ENCODE results near the gene SLC25A18. TPM values are rescaled to one million over a fixed set of nuclear protein-coding genes. Genes with fewer than 3 reads are reported as not detected.
A peak's percentile ranks its signal among the peaks of the same experiment; 100 is the strongest.

Gene SLC25A18
- total RNA-seq, 3 donors from 2014 or later, result 6.6 to 18.7 (median 14.7) TPM

DNA sequence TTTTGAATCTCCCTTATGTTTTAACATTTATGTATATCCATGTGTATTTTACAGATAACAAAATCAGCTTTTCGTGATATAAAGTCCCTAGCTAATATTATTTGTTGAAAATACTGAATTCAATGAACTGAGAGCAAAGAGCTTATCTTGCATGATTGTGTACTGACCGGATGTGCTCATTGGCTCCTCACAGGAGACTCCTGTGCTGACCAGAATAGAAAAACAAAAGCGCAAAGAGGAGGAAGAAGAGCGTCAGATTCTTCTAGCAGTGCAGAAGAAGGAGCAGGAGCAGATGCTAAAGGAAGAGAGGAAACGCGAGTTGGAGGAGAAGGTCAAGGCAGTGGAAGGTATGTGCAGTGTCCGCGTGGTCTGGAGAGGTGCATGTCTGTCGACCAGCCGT lies 39.4 kb upstream of the SLC25A18 start:
- H3K36me3 ChIP-seq, result no peaks in the 10 kb centered on the region
- H3K27ac ChIP-seq, result no peak overlapping the region
- DNase-seq (ENCODE audit: low spot score in 2 of 2), result no peak
- H3K27me3 ChIP-seq, result no peaks in the 10 kb centered on the region
- no peak overlapping the region for H3K4me3 ChIP-seq
- no peak for TF ChIP-seq POLR2AphosphoS5 (IDR thresholded peaks at IDR 0.05)
- TF ChIP-seq, protein P1, sequence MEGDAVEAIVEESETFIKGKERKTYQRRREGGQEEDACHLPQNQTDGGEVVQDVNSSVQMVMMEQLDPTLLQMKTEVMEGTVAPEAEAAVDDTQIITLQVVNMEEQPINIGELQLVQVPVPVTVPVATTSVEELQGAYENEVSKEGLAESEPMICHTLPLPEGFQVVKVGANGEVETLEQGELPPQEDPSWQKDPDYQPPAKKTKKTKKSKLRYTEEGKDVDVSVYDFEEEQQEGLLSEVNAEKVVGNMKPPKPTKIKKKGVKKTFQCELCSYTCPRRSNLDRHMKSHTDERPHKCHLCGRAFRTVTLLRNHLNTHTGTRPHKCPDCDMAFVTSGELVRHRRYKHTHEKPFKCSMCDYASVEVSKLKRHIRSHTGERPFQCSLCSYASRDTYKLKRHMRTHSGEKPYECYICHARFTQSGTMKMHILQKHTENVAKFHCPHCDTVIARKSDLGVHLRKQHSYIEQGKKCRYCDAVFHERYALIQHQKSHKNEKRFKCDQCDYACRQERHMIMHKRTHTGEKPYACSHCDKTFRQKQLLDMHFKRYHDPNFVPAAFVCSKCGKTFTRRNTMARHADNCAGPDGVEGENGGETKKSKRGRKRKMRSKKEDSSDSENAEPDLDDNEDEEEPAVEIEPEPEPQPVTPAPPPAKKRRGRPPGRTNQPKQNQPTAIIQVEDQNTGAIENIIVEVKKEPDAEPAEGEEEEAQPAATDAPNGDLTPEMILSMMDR (IDR thresholded peaks at IDR 0.05), result no peak
- no peak for TF ChIP-seq POLR2A (IDR thresholded peaks at IDR 0.05)
- H3K9me3 ChIP-seq, result no peaks in the 10 kb centered on the region
- no peaks in the 10 kb centered on the region for H3K4me1 ChIP-seq
- intact Hi-C loops (cut with DNase I; ENCODE audit: low total_unique reads), result no loop called here

DNA sequence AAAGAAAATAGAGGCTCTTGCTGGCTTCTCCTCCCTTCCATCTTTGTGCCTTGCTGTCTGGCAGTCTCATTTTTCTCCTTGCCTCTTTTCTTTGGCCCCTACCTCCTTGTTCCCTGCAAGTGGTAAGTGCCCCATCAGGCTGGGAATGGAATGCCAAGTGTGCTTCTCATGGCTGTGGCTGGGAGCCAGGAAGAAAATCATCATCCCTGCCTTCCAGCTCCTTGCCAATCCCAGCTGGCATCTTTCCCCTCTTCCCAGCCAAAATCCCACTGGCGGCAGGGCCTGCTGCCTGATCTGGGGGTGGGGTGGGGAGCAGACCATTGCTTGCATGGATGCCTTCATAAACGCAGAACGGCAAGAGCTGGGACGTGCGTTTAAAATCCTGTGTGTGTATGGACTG lies 27.0 kb upstream of the SLC25A18 start:
- peak in 1 of 2 donors; percentile 28 for DNase-seq (ENCODE audit: low spot score in 2 of 2)
- no peaks in the 10 kb centered on the region for H3K36me3 ChIP-seq
- intact Hi-C loops (cut with DNase I; ENCODE audit: low total_unique reads), result no loop called here
- H3K27me3 ChIP-seq, result no peaks in the 10 kb centered on the region
- no peak overlapping the region for H3K4me3 ChIP-seq
- H3K4me1 ChIP-seq, result no peaks in the 10 kb centered on the region
- H3K27ac ChIP-seq, result no peak overlapping the region
- no peaks in the 10 kb centered on the region for H3K9me3 ChIP-seq
- TF ChIP-seq POLR2AphosphoS5 (IDR thresholded peaks at IDR 0.05) (no peak), POLR2A (IDR thresholded peaks at IDR 0.05) (no peak)
- TF ChIP-seq, protein P1 (IDR thresholded peaks at IDR 0.05), result no peak

DNA sequence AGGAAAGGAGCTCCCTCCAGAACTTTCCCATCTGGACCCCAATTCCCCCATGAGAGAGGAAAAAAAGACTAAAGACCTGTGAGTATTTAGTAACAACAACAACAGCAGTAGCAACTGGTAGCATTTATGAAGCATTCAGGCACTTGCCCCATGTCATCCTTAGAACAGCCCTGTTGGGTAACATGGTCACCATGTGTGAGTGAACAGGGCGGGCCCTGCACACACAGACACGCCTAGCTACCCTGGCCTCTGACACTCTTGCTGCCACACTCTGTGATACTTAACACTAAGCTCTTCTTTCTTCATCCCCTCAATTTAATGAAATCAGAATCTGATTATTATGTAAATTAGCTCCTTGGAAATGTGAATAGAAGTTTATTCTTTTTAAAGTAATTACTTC lies 26.1 kb upstream of the SLC25A18 start:
- Histone ChIP-seq H3K36me3 (no peaks in the 10 kb centered on the region), H3K4me3 (no peak overlapping the region), H3K4me1 (no peaks in the 10 kb centered on the region), H3K9me3 (no peaks in the 10 kb centered on the region), H3K27ac (no peak overlapping the region), H3K27me3 (no peaks in the 10 kb centered on the region)
- no peak for DNase-seq (ENCODE audit: low spot score in 2 of 2)
- intact Hi-C loops (cut with DNase I; ENCODE audit: low total_unique reads), result no loop called here
- TF ChIP-seq, protein P1 (IDR thresholded peaks at IDR 0.05), result no peak
- TF ChIP-seq POLR2A (IDR thresholded peaks at IDR 0.05) (no peak), POLR2AphosphoS5 (IDR thresholded peaks at IDR 0.05) (no peak)

DNA sequence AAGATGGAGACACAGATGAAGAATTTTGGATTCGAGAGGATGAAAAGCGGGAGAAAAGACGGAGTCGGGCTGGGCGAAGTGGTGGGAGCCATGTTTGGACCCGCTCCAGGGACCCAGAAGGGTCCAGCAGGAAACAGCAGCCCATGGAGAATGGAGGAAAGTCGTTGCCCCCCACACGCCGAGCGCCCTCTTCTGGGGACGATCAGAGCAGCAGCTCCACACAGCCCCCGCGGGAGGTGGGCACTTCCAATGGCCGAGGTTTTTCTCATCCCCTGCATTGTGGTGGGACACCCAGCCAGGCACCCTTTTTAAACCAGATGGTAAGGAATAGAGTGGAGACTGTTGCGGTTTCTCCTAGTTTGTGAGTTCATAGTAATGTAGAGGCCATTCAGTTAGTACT lies 22.8 kb upstream of the SLC25A18 start:
- TF ChIP-seq POLR2A (IDR thresholded peaks at IDR 0.05), result no peak
- DNase-seq (ENCODE audit: low spot score in 2 of 2), result no peak
- intact Hi-C loops (cut with DNase I; ENCODE audit: low total_unique reads), result no loop called here
- Histone ChIP-seq H3K4me1 (no peaks in the 10 kb centered on the region), H3K27me3 (no peaks in the 10 kb centered on the region), H3K9me3 (no peaks in the 10 kb centered on the region), H3K4me3 (no peak overlapping the region), H3K36me3 (no peaks in the 10 kb centered on the region), H3K27ac (no peak overlapping the region)

DNA sequence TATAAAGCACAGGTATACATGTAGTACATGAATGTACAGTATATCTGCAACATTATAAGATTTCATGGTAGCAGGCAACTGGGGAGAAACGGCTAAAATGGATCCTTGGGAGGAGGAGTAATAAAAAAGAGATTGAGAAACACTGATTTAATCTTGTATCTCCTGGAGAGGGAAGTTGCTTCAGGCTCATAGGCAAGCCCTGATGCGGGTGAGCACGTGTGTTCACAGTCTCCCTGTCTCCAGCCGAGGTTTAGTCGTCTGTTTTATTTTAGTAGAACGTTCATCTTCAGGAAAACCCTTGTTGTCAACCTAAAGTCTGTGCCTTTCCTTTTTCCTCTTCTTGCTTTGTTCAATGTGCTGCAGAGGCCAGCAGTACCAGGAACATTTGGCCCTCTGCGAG lies 21.8 kb upstream of the SLC25A18 start:
- DNase-seq (ENCODE audit: low spot score in 2 of 2), result no peak
- H3K27ac ChIP-seq, result no peak overlapping the region
- H3K9me3 ChIP-seq, result no peaks in the 10 kb centered on the region
- H3K36me3 ChIP-seq, result no peaks in the 10 kb centered on the region
- H3K27me3 ChIP-seq, result no peaks in the 10 kb centered on the region
- H3K4me1 ChIP-seq, result no peaks in the 10 kb centered on the region
- TF ChIP-seq POLR2A (IDR thresholded peaks at IDR 0.05) (no peak), POLR2AphosphoS5 (IDR thresholded peaks at IDR 0.05) (no peak)
- TF ChIP-seq, protein P1 (IDR thresholded peaks at IDR 0.05), result no peak
- no peak overlapping the region for H3K4me3 ChIP-seq
- intact Hi-C loops (cut with DNase I; ENCODE audit: low total_unique reads), result no loop called here

DNA sequence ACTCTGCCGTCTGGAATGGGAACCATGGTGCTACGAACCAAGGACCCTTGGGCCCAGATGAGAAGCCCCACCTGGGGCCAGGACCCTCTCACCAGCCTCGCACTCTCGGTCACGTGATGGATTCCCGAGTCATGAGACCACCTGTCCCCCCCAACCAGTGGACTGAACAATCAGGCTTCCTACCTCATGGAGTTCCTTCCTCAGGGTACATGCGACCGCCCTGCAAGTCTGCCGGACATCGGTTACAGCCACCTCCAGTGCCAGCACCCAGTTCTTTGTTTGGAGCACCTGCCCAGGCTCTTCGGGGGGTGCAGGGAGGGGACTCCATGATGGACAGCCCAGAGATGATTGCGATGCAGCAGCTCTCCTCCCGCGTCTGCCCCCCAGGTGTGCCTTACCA lies 20.8 kb upstream of the SLC25A18 start:
- Histone ChIP-seq H3K27me3 (no peaks in the 10 kb centered on the region), H3K4me3 (no peak overlapping the region), H3K36me3 (no peaks in the 10 kb centered on the region), H3K4me1 (no peaks in the 10 kb centered on the region), H3K27ac (no peak overlapping the region), H3K9me3 (no peaks in the 10 kb centered on the region)
- TF ChIP-seq, protein P1 (IDR thresholded peaks at IDR 0.05), result no peak
- TF ChIP-seq POLR2A (IDR thresholded peaks at IDR 0.05) (no peak), POLR2AphosphoS5 (IDR thresholded peaks at IDR 0.05) (no peak)
- intact Hi-C loops (cut with DNase I; ENCODE audit: low total_unique reads), result no loop called here
- no peak for DNase-seq (ENCODE audit: low spot score in 2 of 2)
